Activated T-helper 1 cell treated with Interleukin-2 at 50 U/mL for 16 hours (primary cell): Measurements from ENCODE around the gene E2F2.
A peak's percentile ranks its signal among the peaks of the same experiment; 100 is the strongest.

Experiments used
- DNase-seq: peaks from one replicate; pipeline ENCODE4 v3.0.0-alpha.2; 2020; ENCODE audit warnings: low read depth

Gene E2F2

GRCh38 chr1:23530747-23531561 is at the start of gene E2F2:
Gene E2F2 (minus strand): TSS chr1:23531233. CDS start chr1:23530793, 440 bp downstream.
- peak; percentile 74 for DNase-seq

DNA sequence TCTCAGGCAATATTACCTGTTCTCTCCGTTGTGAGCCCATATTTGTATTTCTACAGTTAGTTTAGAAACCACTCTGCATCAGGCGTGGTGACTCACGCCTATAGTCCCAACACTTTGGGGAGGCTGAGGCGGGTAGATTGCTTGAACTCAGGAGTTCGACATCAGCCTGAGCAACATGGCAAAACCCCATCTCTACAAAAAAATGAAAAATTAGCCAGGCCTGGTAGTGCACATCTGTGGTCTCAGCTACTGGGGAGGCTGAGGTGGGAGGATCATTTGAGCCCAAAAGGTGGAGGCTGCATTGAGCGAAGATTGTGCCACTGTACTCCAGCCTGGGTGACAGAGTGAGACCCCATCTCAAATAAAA is 47.9 kb upstream of the E2F2 start:
- DNase-seq, result no peak

DNA sequence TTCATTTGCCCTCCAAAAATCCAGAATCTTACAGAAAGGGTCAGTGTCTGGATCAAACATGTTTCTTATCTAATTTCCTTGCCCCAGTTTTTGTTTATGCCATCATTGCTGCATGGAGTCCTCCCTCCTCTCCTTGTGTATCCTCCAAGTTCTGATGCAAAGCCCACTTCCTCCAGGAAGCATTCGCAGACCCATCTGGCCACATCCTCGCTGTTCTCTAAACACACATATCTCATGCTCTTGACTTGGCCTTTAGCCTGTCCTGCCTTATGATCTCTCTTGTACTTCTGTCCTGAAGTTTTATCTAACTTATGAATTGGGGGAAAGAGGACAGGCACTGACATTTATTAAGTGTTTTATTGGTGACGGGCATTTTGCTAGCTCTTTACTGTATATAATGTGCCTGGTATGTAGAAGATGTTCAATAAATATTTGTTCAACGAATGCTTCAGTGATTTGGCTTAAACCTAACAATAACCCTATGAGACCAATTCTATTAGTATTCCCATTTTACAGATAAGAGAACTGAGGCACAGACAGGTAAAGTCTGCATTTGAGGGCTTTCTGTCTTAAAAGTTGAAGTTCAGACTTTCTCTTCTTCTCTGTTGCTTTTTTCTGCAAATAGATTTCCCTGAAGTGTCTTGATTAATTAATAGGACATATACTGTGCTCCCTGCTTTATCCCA is 47.4 kb upstream of the E2F2 start:
- DNase-seq, result no peak

DNA sequence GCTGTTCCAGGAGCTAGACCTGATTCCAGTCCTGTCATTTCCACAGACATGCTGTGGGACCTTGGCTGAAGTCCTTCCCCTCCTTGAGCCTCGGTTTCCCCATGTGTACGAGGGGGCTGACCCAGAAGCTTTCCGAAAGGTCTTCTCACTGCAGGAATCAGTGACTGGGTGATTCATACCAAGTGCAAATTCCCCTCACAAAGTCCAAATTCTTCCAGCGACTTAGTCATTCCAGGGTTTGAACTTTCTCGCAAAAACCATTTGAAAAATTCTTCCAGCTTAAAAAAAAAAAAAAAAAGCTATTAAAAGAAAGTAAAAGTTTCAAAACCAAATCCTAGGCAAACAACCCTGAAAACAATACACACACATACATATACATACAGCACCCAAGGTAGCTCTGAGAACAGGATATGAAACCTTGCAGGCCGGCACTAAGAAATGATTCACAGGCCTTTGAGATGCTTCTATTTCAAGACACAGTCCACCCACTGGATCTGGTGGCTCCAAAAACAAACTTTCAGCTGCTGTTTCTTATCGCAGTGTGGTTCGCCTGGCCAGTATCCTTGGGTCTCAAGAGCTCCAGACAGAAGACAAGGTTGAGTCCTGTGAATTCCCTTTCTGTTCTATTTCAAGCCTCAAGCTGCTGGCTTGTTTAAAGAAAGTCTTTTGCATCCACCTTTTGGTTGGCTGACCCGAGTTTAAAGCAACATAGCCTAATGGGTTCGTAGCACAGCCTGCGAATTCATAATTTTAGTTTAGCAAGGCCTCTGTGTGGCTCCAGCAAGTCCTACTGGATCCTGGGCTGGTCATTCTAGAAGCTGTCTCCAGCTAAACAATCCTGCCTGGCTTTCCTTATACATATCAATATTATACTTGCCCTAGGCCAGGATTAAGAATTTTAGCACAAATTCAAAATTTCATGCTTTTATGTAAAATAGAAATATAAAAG is 46.3 kb upstream of the E2F2 start:
- no peak for DNase-seq

GRCh38 chr1:23576338-23577055 is 45.5 kb upstream of the E2F2 start:
- DNase-seq, result no peak

DNA sequence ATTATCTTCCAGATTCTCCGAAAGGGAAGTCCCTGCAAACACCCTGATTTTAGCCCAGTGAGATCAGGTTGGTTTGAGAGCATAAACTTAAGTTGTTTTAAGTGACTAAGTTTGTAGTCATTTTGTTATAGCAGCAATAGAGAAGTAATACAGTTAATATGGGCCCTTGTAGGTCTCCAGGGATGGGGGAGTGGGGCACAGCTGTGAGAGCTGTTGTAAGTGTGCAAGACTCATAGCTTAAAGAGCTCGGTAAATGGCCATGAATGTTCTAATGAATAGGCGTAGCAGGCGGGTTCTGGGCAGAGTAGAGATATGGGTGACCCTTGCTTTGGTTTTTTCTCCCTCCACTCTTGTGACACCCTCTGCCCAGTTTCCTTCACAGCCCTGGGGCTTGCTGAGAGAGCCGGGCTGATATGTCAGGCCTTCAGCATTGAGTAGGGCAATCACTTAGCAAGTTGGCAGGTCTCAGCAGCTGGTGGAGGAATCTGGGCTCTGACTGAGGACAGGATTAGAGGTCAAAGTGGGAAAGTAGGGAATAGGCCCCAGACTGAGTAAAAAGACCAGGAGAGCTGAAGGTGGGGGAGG is 44.3 kb upstream of the E2F2 start:
- no peak for DNase-seq

DNA sequence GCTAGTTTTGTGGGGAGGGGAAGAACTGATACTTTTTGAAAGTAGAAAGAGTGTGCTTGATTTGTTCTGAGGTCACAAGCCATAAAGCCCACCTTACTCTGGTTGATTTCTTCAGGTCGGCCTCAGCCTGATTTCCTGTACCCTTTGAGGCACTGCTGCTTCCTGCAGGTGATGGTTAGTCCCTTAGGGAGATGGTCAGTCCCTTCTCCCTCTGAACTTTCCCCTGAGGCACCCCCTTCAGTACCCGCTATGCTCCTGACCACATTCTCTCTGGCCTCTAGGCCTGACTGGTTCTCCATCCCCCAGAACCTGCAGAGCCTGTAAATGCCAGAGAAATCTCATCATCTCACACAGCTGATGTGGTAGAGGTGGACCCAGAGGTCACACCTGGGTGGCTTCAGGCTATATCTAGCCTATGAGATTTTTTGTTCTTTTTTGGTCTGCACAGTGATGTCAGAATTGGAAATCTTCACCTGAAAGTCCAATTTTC is 43.3 kb upstream of the E2F2 start:
- no peak for DNase-seq

DNA sequence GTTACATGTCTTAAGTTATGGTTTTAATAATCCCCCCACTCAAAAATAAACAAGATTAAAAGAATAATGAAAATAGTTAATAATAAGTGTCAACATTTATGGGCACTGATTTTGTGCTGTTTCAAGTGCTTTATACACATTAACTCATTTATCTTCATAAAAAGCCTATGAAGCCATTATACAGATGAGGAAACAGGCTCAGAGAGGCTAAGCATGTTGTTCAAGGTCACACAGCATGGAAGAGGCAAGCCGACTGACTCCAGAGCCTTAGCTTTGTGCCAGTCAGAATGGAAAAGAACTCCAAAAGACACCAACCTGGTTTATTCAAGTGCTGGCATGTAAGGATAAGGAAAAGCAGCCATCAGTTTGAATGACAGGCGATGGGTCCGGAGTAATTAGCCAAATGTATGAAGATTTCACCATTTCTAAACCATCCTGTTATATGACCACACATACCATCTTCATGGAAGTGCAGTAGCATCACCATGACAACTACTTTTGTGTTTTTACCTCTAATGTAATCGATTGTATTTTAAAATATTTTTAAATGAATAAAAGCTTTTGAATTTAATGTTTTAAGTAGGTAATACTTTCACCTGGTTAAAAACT is 42.6 kb upstream of the E2F2 start:
- DNase-seq, result no peak

- no peak for DNase-seq
Observed at GRCh38 chr1:23571465-23571864, 40.4 kb upstream of the E2F2 start.

DNA sequence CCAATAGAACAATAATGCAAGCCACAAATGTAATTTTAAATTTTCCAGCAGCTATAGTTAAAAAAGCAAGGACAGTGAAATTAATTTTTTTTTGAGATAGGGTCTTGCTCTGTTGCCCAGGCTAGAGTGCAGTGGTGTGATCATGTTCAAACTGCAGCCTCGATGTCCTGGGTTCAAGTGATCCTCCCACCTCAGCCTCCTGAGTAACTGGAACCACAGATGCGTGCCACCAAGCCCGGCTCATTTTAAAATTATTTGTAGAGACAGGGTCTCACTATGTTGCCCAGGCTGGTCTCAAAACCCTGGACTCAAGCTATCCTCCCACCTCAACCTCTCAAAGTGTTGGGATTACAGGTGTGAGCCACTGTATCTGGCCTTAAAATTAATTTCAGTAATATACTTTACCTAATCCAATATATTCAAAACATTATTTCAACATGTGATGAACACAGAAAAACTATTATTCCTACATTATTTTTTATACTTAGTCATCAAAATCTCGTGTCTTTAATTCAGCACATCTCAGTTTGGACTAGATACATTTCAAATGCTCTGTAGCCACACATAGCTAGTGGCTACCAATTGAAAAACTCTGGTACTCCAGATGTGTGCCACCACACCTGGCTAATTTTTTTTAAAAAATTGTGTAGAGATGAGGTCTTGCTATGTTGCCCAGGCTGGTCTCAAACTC is 39.1 kb upstream of the E2F2 start:
- no peak for DNase-seq

- DNase-seq, result no peak
Observed at GRCh38 chr1:23568608-23569383, 37.8 kb upstream of the E2F2 start.

GRCh38 chr1:23567996-23568607 is 37.1 kb upstream of the E2F2 start:
- DNase-seq, result no peak

DNA sequence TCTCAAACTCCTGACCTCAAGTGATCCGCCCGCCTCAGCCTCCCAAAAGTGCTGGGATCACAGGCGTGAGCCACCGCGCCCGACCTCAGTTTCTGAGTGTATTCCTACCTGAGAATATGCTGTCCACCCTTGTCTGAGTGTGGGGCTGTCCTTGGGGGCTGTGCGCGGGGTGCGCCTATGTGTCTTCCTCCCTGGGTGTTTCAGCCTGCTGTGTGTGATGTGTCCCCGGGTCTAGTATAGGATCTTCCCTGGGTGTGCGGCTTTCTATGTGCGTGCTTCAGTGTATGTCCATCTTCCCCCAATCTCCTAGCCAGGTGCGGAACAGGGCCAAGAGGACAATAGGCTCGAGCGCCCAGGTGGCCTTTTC is 36.6 kb upstream of the E2F2 start:
- DNase-seq, result no peak

- DNase-seq, result no peak
Observed at GRCh38 chr1:23566304-23566703, 35.3 kb upstream of the E2F2 start.

DNA sequence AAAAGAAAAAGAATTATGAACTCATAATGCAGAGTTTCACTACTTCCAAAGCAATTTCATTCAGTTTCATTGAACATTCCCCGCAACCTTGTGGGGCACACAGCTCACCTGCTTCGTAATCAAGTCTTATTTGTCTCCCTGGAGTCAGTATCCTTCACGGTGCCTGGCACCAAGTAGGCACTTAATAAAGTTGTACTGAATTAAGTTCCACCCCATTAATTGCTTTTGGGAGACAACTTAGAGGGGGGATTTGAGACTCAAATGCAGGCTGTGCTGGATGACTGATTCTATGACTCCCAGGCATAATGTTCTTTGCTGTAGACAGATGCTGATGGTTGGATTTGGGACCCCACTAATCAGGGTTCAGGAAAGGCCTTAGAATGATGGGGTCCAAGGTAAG is 34.7 kb upstream of the E2F2 start:
- no peak for DNase-seq

GRCh38 chr1:23564529-23565122 is 33.6 kb upstream of the E2F2 start:
- no peak for DNase-seq

DNA sequence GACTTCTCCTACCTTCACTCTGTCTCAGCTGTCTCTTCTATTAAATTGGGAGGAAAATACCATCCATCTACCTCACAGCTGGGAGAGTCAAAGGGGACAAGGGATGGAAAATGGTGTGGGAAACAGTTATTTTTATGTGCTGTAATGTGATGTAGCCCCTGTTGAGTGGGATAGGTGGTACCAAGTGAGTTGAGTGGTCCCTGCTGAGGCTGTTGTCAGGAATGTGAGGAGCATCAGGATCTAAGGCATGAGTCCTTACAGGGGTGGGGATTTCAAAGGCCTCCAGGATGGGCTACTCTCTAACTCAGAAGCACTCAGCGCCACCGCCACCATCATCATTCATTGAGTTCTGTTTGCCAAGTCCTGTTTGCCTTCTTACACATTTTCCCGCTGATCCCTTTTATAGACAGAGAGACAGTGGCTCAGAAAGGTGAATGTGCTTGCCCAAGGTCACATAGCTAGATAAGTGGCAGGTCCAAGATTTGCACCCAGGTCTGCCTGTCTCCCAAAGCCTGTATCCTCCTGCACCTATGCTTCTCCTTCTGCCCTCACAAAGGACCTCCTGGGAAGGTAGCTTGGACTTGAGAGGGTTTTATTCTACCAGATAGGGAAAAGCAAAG is 32.8 kb upstream of the E2F2 start:
- no peak for DNase-seq

DNA sequence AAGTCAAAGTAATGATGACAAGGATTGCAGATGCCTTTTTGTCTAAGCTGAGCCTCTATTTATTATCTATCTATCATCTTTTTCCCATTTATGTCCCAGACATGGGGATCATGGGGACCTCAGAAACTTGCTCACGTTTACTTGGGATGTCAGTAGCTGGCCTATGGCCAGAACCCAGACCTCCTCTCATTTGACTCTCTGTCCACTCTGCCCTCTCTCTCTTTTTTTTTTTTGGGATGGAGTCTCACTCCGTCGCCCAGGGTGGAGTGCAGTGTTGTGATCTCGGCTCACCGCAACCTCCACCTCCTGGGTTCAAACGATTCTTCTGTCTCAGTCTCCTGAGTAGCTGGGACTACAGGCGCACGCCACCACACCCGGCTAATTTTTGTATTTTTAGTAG is 32.0 kb upstream of the E2F2 start:
- no peak for DNase-seq
